ENCODE data around the gene ZNF750. TPM values are rescaled to one million over a fixed set of nuclear protein-coding genes. Genes with fewer than 3 reads are reported as not detected.

Gene ZNF750
- total and polyA plus RNA-seq, 10 of the 15 experiments (the other 5 are each of a cell fraction or from before 2014, with no cell fraction given) = 0.06 TPM; not detected in 9

DNA sequence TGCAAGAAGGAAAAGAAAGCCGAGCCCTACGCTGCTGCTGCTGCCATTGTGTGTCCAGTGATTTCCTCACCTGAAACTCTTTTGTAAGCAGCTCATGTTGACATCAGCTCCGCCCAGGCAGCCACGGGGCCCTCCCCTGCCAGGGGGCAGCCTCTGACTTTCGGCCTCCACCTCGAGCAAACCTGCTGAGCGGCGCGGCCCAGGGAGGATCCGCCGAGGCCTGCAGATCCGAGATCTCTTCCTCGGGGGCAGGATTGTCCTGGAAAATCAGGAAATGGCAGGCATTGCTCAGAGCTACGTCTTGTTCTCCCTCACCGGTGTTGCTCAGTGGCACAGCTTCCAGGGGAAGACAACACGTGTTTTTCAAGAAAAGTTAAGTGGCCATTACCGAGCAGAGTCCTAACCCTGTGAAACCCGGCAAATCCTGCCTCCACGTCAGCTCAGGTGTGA lies 35.6 kb upstream of the ZNF750 start:
- TF ChIP-seq CBX3 (IDR thresholded peaks at IDR 0.05; ENCODE audit: borderline replicate concordance, low read depth) (no peak), SUPT20H (IDR thresholded peaks at IDR 0.05; ENCODE audit: borderline replicate concordance, control insufficient read depth, low read depth, low read length) (no peak), STAT1 (conservative IDR thresholded peaks at IDR 0.05) (no peak), FOXM1 (IDR thresholded peaks at IDR 0.05; ENCODE audit: low read depth, low read length) (no peak), KLF5 (IDR thresholded peaks at IDR 0.05; ENCODE audit: partially characterized antibody) (no peak), WRNIP1 (IDR thresholded peaks at IDR 0.05; ENCODE audit: borderline replicate concordance, low read depth, low read length) (no peak), IKZF1 (conservative IDR thresholded peaks at IDR 0.05) (no peak), NFIC (IDR thresholded peaks at IDR 0.05; ENCODE audit: low read depth, low read length) (no peak), MEF2B (IDR thresholded peaks at IDR 0.05; ENCODE audit: partially characterized antibody, poor library complexity, severe bottlenecking) (no peak), PBX3 (IDR thresholded peaks at IDR 0.05; ENCODE audit: insufficient replicate concordance, low read depth, low read length) (no peak), SPI1 (IDR thresholded peaks at IDR 0.05; ENCODE audit: borderline replicate concordance, insufficient read depth, low read depth, low read length) (no peak), RCOR1 (conservative IDR thresholded peaks at IDR 0.05; ENCODE audit: low read depth, low read length) (no peak), HDAC2 (IDR thresholded peaks at IDR 0.05) (no peak), RELB (IDR thresholded peaks at IDR 0.05; ENCODE audit: low read depth) (no peak), ZNF622 (IDR thresholded peaks at IDR 0.05) (no peak)
- TF ChIP-seq, protein P1, sequence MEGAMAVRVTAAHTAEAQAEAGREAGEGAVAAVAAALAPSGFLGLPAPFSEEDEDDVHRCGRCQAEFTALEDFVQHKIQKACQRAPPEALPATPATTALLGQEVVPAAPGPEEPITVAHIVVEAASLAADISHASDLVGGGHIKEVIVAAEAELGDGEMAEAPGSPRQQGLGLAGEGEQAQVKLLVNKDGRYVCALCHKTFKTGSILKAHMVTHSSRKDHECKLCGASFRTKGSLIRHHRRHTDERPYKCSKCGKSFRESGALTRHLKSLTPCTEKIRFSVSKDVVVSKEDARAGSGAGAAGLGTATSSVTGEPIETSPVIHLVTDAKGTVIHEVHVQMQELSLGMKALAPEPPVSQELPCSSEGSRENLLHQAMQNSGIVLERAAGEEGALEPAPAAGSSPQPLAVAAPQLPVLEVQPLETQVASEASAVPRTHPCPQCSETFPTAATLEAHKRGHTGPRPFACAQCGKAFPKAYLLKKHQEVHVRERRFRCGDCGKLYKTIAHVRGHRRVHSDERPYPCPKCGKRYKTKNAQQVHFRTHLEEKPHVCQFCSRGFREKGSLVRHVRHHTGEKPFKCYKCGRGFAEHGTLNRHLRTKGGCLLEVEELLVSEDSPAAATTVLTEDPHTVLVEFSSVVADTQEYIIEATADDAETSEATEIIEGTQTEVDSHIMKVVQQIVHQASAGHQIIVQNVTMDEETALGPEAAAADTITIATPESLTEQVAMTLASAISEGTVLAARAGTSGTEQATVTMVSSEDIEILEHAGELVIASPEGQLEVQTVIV (IDR thresholded peaks at IDR 0.05; ENCODE audit: borderline replicate concordance, partially characterized antibody) = no peak
- H3K4me3 ChIP-seq = no peak overlapping the region
- FAIRE-seq = no peak
- WGBS (ENCODE audit: insufficient coverage, insufficient replicate concordance, low lambda C conversion rate, missing lambda C conversion rate) = 98% methylated on average over 19 of the region's 19 CpGs
- peaks cover 13 to 27% of the 10 kb centered on the region in 2 experiments; a peak in 3 of 4 replicates for H3K36me3 ChIP-seq (ENCODE audit: control insufficient read depth in 2 of 2, insufficient read depth in 2 of 2, low read length in 1 of 2)
- intact Hi-C loops (cut with micrococcal nuclease; ENCODE audit: unreplicated experiment) = no loop called here
- no TSS peak for BruUV-seq (replicated peaks)
- H3K4me1 ChIP-seq (ENCODE audit: control insufficient read depth, insufficient read depth, low read length) = peaks cover 41% of the 10 kb centered on the region
- ChIA-PET SMC1A (ENCODE audit: uncharacterized antibody, unreplicated experiment) (interaction anchor here (0.6 to 1.7 kb wide), 4 partner anchors 9 to 41 kb away, joined by 3 to 4 read pairs (median 4); no protein-coding TSS in a partner anchor), CTCF (interaction anchor here (0.9 to 1.9 kb wide), 5 partner anchors 10 to 93 kb away, joined by 3 to 8 read pairs (median 4); no protein-coding TSS in a partner anchor), POLR2A (interaction anchor here (0.6 to 0.9 kb wide), 2 partner anchors 10 to 287 kb away, joined by 3 to 4 read pairs; no protein-coding TSS in a partner anchor), RAD21 (ENCODE audit: unreplicated experiment) (no interaction called here)
- no peak overlapping the region for H3K4me2 ChIP-seq (ENCODE audit: control insufficient read depth, insufficient read depth)
- no peak overlapping the region for H3K27ac ChIP-seq (ENCODE audit: control insufficient read depth, insufficient read depth)
- DNase-seq (ENCODE audit: low read depth, low spot score) = no peak
- no peak overlapping the region for H3K9ac ChIP-seq (ENCODE audit: control insufficient read depth, insufficient read depth, low read length)
- in situ Hi-C loops (cut with MboI) = no loop called here
- H4K20me1 ChIP-seq (ENCODE audit: control insufficient read depth, insufficient read depth) = no peaks in the 10 kb centered on the region
- no peak overlapping the region for H2AFZ ChIP-seq (ENCODE audit: control insufficient read depth, low read depth, low read length)
- H3K27me3 ChIP-seq (replicated peaks in 1 of 2; ENCODE audit: control insufficient read depth in 2 of 2, insufficient read depth in 2 of 2, low read length in 1 of 2) = no peaks in the 10 kb centered on the region
- no peaks in the 10 kb centered on the region for H3K9me3 ChIP-seq (replicated peaks; ENCODE audit: control insufficient read depth, insufficient read depth, low read length)
- peaks cover 33% of the 10 kb centered on the region for H3K79me2 ChIP-seq (ENCODE audit: control insufficient read depth, insufficient read depth, low read length)
- no peak for ATAC-seq
